ENCODE results near the gene PCSK5. TPM values are rescaled to one million over a fixed set of nuclear protein-coding genes. Genes with fewer than 3 reads are reported as not detected.

The PCSK5 gene
- polyA plus RNA-seq, 3 donors: 4.8 to 13.0 (median 7.1) TPM

DNA sequence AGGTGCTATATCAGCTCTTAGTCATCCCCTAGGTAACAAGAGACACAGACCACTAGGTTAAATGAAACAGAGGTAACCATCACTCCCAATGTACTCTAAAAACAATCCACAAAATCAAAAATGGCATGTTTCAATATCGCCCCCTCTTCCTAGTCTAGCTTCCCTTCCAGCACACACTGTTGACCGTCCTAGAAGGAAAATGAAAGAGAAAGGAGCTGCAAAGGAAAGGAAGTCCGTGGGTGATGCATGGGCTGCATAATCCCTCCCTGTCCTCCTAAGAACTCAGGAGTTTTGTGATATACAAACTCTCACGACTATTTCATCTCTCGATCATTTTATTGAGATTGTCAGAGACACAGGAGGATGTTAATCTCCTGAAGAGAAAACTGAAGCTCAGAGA is 402.2 kb downstream of the PCSK5 start:
- Histone ChIP-seq H3K79me2 (ENCODE audit: insufficient read depth, low read length) (no peaks in the 10 kb centered on the region), H3K36me3 (replicated peaks in 1 of 2; ENCODE audit: control insufficient read depth in 1 of 2, insufficient read depth in 2 of 2, low read length in 2 of 2) (no peaks in the 10 kb centered on the region), H3K4me2 (replicated peaks; ENCODE audit: extremely low read depth, low read length, poor library complexity, severe bottlenecking) (no peak overlapping the region), H4K20me1 (ENCODE audit: insufficient read depth, low read length) (no peaks in the 10 kb centered on the region), H3K9ac (ENCODE audit: insufficient read depth, low read length, poor library complexity, severe bottlenecking) (no peak overlapping the region), H3K27me3 (ENCODE audit: control insufficient read depth in 2 of 2, insufficient read depth in 2 of 2, low read length in 2 of 2) (no peaks in the 10 kb centered on the region), H2AFZ (ENCODE audit: insufficient read depth, low read depth, low read length, poor library complexity, severe bottlenecking) (peak overlapping the region; percentile 12), H3K27ac (ENCODE audit: low read depth in 1 of 2, low read length in 2 of 2) (no peak overlapping the region), H3K4me1 (ENCODE audit: control insufficient read depth in 1 of 2, insufficient read depth in 2 of 2, low read length in 2 of 2) (peaks cover 9 to 11% of the 10 kb centered on the region in 2 donors), H3K4me3 (replicated peaks in 1 of 3; ENCODE audit: low read depth in 2 of 3, low read length in 3 of 3) (no peak overlapping the region), H3K9me3 (replicated peaks in 1 of 2; ENCODE audit: control insufficient read depth in 1 of 2, insufficient read depth in 1 of 2, low read length in 2 of 2) (no peaks in the 10 kb centered on the region)
- no CpG with 5 or more reads among the region's 5 CpGs for WGBS (ENCODE audit: insufficient coverage)
- Mint-ChIP-seq H3K4me1 (peaks cover 34% of the 10 kb centered on the region), H3K36me3 (no peaks in the 10 kb centered on the region), H3K4me3 (peak overlapping the region in 1 of 2 donors; percentile 58), H3K9me3 (no peaks in the 10 kb centered on the region), H3K27ac (no peak overlapping the region), H3K27me3 (ENCODE audit: low read depth in 3 of 3) (peaks cover 0 to 6% (median 5%) of the 10 kb centered on the region in 3 donors)
- TF ChIP-seq, protein P1, sequence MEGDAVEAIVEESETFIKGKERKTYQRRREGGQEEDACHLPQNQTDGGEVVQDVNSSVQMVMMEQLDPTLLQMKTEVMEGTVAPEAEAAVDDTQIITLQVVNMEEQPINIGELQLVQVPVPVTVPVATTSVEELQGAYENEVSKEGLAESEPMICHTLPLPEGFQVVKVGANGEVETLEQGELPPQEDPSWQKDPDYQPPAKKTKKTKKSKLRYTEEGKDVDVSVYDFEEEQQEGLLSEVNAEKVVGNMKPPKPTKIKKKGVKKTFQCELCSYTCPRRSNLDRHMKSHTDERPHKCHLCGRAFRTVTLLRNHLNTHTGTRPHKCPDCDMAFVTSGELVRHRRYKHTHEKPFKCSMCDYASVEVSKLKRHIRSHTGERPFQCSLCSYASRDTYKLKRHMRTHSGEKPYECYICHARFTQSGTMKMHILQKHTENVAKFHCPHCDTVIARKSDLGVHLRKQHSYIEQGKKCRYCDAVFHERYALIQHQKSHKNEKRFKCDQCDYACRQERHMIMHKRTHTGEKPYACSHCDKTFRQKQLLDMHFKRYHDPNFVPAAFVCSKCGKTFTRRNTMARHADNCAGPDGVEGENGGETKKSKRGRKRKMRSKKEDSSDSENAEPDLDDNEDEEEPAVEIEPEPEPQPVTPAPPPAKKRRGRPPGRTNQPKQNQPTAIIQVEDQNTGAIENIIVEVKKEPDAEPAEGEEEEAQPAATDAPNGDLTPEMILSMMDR (IDR thresholded peaks at IDR 0.05): no peak
- intact Hi-C loops (cut with micrococcal nuclease): no loop called here
- DNase-seq: no peak

- Histone ChIP-seq H3K79me2 (ENCODE audit: insufficient read depth, low read length) (no peaks in the 10 kb centered on the region), H3K9ac (ENCODE audit: insufficient read depth, low read length, poor library complexity, severe bottlenecking) (no peak overlapping the region), H3K4me2 (replicated peaks; ENCODE audit: extremely low read depth, low read length, poor library complexity, severe bottlenecking) (no peak overlapping the region), H3K27me3 (ENCODE audit: control insufficient read depth in 2 of 2, insufficient read depth in 2 of 2, low read length in 2 of 2) (no peaks in the 10 kb centered on the region), H4K20me1 (ENCODE audit: insufficient read depth, low read length) (no peaks in the 10 kb centered on the region), H3K36me3 (replicated peaks in 1 of 2; ENCODE audit: control insufficient read depth in 1 of 2, insufficient read depth in 2 of 2, low read length in 2 of 2) (no peaks in the 10 kb centered on the region), H2AFZ (ENCODE audit: insufficient read depth, low read depth, low read length, poor library complexity, severe bottlenecking) (no peak overlapping the region), H3K4me1 (ENCODE audit: control insufficient read depth in 1 of 2, insufficient read depth in 2 of 2, low read length in 2 of 2) (peaks cover 9 to 14% of the 10 kb centered on the region in 2 donors), H3K9me3 (replicated peaks in 1 of 2; ENCODE audit: control insufficient read depth in 1 of 2, insufficient read depth in 1 of 2, low read length in 2 of 2) (no peaks in the 10 kb centered on the region), H3K27ac (ENCODE audit: low read depth in 1 of 2, low read length in 2 of 2) (no peak overlapping the region), H3K4me3 (replicated peaks in 1 of 3; ENCODE audit: low read depth in 2 of 3, low read length in 3 of 3) (no peak overlapping the region)
- DNase-seq: no peak
- intact Hi-C loops (cut with micrococcal nuclease): no loop called here
- WGBS (ENCODE audit: insufficient coverage): 89% methylated on average over 2 of the region's 5 CpGs
- H3K36me3 Mint-ChIP-seq: no peaks in the 10 kb centered on the region
- TF ChIP-seq, protein P1 (IDR thresholded peaks at IDR 0.05): no peak
- H3K27ac Mint-ChIP-seq: no peak overlapping the region
- H3K27me3 Mint-ChIP-seq (ENCODE audit: low read depth in 3 of 3): peaks cover 0 to 7% (median 6%) of the 10 kb centered on the region in 3 donors
- H3K9me3 Mint-ChIP-seq: no peaks in the 10 kb centered on the region
- peaks cover 39% of the 10 kb centered on the region for H3K4me1 Mint-ChIP-seq
- H3K4me3 Mint-ChIP-seq: no peak overlapping the region
Observed at GRCh38 chr9:76294301-76294700, 403.8 kb downstream of the PCSK5 start.
